HEK293 (cell line): ENCODE results near the gene AFF2.

Experiments used
- CTCF ChIA-PET: fragments of 350-600 bp; formaldehyde crosslinking; extraction: SDS; loops from one replicate; lab custom pipeline; 2021; ENCODE audit warnings: antibody characterized with exemption; lab: Yijun Ruan, JAX
- POLR2A ChIA-PET: fragments of 300-600 bp; formaldehyde crosslinking; extraction: SDS; loops from one replicate; lab custom pipeline; 2020; ENCODE audit warnings: antibody characterized with exemption, inconsistent platforms; lab: Yijun Ruan, JAX
- H3K27ac ChIP-seq: fragments of 200-500 bp; sonication (Bioruptor generic); 2 replicates; pipeline ENCODE4 v1.5.1; 2014; ENCODE audit warnings: low read depth, low read length, control low read depth, inconsistent platforms; ENCODE audit errors: extremely low read depth
- H3K36me3 ChIP-seq, 2 experiments: fragments of 200-500 bp in 1 of 2; sonication (Bioruptor generic) in 1 of 2; 1 replicate in 1 of 2; 2 replicates in 1 of 2; pipeline ENCODE4 v1.5.1; 2014 to 2017; ENCODE audit warnings: inconsistent platforms in 2 of 2, low read length in 2 of 2; ENCODE audit not compliant: control insufficient read depth in 2 of 2, insufficient read depth in 1 of 2
- H3K4me1 ChIP-seq: fragments of 200-500 bp; sonication (Bioruptor generic); 2 replicates; pipeline ENCODE4 v1.5.1; 2014; ENCODE audit warnings: mild to moderate bottlenecking, low read length, inconsistent platforms; ENCODE audit not compliant: control insufficient read depth, insufficient read depth
- H3K4me3 ChIP-seq: 2 replicates; pipeline ENCODE4 v1.5.1; 2011; ENCODE audit warnings: low read depth, mild to moderate bottlenecking, control low read depth, low read length, moderate library complexity
- H3K9me3 ChIP-seq: fragments of 200-500 bp; sonication (Bioruptor generic); 2 replicates; pipeline ENCODE4 v1.5.1; 2014; ENCODE audit warnings: low read depth, low read length, inconsistent platforms; ENCODE audit not compliant: control insufficient read depth, insufficient read depth
- REPIN1 ChIP-seq: fragments of 450-650 bp; formaldehyde crosslinking; IDR thresholded peaks from 2 replicates; pipeline ENCODE4 v1.5.1; 2017; ENCODE audit warnings: missing biosample characterization, missing genetic modification characterization, low read depth
- SP2 ChIP-seq: fragments of 450-650 bp; formaldehyde crosslinking; IDR thresholded peaks from 2 replicates; pipeline ENCODE4 v1.5.1; 2016; ENCODE audit warnings: missing biosample characterization, missing genetic modification characterization
- ZNF112 ChIP-seq: fragments of 450-650 bp; formaldehyde crosslinking; IDR thresholded peaks from 2 replicates; pipeline ENCODE4 v1.5.0; 2017; ENCODE audit warnings: missing biosample characterization, missing genetic modification characterization
- ZNF140 ChIP-seq: fragments of 450-650 bp; formaldehyde crosslinking; IDR thresholded peaks from 2 replicates; pipeline ENCODE4 v1.5.1; 2016; ENCODE audit warnings: missing biosample characterization, missing genetic modification characterization
- ZNF174 ChIP-seq: fragments of 450-650 bp; formaldehyde crosslinking; IDR thresholded peaks from 2 replicates; pipeline ENCODE4 v1.5.0; 2017; ENCODE audit warnings: missing biosample characterization, mild to moderate bottlenecking, missing genetic modification characterization
- ZNF214 ChIP-seq: fragments of 450-650 bp; formaldehyde crosslinking; IDR thresholded peaks from 2 replicates; pipeline ENCODE4 v1.5.1; 2017; ENCODE audit warnings: missing biosample characterization, mild to moderate bottlenecking, missing genetic modification characterization, borderline replicate concordance
- ZNF335 ChIP-seq: fragments of 450-650 bp; formaldehyde crosslinking; conservative IDR thresholded peaks from 2 replicates; pipeline ENCODE4 v1.5.1; 2016; ENCODE audit warnings: missing biosample characterization, missing genetic modification characterization
- ZNF521 ChIP-seq: fragments of 450-650 bp; formaldehyde crosslinking; IDR thresholded peaks from 2 replicates; pipeline ENCODE4 v1.5.1; 2017; ENCODE audit warnings: missing biosample characterization, mild to moderate bottlenecking, missing genetic modification characterization
- ZNF530 ChIP-seq: fragments of 450-650 bp; formaldehyde crosslinking; IDR thresholded peaks from 2 replicates; pipeline ENCODE4 v1.5.1; 2016; ENCODE audit warnings: low read depth, missing biosample characterization, missing genetic modification characterization
- ZNF791 ChIP-seq: fragments of 450-650 bp; formaldehyde crosslinking; IDR thresholded peaks from 2 replicates; pipeline ENCODE4 v1.5.1; 2016; ENCODE audit warnings: missing biosample characterization, missing genetic modification characterization
- TF ChIP-seq, protein P1 (sequence below): fragments of 450-650 bp; formaldehyde crosslinking; conservative IDR thresholded peaks from 2 replicates; pipeline ENCODE4 v1.5.1; 2016; ENCODE audit warnings: low read depth, missing biosample characterization, missing genetic modification characterization
- TF ChIP-seq, protein P2 (sequence below): fragments of 450-650 bp; formaldehyde crosslinking; IDR thresholded peaks from 2 replicates; pipeline ENCODE4 v1.5.1; 2016; ENCODE audit warnings: missing biosample characterization, missing genetic modification characterization
- TF ChIP-seq, protein P3 (sequence below): fragments of 450-650 bp; formaldehyde crosslinking; IDR thresholded peaks from 2 replicates; pipeline ENCODE4 v1.5.1; 2017; ENCODE audit warnings: missing biosample characterization, missing genetic modification characterization
- TF ChIP-seq, protein P4 (sequence below): fragments of 450-650 bp; formaldehyde crosslinking; IDR thresholded peaks from 2 replicates; pipeline ENCODE4 v1.5.1; 2016; ENCODE audit warnings: missing biosample characterization, missing genetic modification characterization
- TF ChIP-seq, protein P5 (sequence below): fragments of 450-650 bp; formaldehyde crosslinking; conservative IDR thresholded peaks from 2 replicates; pipeline ENCODE4 v1.5.1; 2016; ENCODE audit warnings: low read depth, missing biosample characterization, missing genetic modification characterization

Gene AFF2

DNA sequence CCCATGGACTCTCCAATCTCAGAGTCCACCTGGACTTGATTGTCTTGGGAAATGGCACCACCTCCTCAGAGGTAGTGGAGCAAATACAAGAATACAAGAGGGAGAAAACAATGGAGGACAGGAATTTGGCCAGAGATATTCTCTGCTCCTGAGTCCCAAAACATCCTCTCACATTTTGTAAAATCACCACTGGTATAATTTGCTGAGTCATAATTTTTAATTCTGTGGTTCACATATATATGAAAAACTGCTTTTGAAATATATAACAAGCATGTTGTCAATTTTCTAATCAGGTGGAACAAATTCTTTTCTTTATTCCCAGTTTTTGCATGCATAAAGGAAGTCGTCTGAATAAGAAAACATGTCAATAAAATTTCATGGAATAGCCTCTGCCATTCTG lies 356.1 kb downstream of the AFF2 start (continued):
- TF ChIP-seq, protein P1, sequence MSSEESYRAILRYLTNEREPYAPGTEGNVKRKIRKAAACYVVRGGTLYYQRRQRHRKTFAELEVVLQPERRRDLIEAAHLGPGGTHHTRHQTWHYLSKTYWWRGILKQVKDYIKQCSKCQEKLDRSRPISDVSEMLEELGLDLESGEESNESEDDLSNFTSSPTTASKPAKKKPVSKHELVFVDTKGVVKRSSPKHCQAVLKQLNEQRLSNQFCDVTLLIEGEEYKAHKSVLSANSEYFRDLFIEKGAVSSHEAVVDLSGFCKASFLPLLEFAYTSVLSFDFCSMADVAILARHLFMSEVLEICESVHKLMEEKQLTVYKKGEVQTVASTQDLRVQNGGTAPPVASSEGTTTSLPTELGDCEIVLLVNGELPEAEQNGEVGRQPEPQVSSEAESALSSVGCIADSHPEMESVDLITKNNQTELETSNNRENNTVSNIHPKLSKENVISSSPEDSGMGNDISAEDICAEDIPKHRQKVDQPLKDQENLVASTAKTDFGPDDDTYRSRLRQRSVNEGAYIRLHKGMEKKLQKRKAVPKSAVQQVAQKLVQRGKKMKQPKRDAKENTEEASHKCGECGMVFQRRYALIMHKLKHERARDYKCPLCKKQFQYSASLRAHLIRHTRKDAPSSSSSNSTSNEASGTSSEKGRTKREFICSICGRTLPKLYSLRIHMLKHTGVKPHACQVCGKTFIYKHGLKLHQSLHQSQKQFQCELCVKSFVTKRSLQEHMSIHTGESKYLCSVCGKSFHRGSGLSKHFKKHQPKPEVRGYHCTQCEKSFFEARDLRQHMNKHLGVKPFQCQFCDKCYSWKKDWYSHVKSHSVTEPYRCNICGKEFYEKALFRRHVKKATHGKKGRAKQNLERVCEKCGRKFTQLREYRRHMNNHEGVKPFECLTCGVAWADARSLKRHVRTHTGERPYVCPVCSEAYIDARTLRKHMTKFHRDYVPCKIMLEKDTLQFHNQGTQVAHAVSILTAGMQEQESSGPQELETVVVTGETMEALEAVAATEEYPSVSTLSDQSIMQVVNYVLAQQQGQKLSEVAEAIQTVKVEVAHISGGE (tag by site-specific recombination) = no peak
- no peak for TF ChIP-seq REPIN1 (tag by site-specific recombination)

DNA sequence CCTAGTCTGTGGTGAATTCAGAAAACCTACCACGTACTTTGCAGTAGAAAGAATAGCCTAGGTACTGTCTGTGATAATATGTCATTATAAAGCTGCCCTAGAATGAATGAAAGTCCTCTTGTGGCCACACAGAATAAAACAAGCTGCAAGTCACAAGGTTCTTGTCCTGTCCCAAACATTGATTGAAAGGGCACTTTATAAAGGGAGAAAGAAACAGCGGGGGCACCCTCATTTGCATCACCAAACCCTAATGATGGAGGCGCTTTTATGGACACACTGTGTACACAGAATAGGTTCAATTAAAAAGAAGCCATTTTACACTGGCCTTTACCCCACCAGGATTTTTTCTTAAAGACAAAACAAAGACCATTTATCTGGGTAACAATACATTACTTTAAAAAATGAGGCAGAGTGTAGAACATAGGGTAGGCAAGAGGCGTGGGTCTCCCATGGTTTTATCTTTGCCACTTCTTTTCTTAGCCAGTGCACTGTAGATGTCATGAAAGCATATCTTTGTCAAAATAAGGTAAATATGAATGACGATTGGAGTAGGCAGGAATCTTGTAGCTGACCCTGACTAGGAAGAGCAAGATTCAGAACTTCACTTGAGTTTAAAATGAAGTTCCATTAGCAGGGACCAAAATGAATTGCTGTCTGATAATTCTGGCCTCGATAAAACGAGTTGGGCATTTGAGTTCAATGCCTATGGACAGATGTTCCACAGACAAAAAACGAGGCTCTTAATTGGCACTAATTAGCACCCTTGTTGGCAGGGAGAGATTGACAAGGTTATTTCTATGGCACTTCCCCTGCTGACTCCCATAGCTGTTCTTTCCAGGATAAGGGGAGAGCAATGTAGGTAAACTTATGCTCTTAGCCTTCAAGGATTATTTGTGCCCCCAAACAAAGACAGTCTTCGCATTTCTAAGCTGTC lies 365.1 kb downstream of the AFF2 start:
- Histone ChIP-seq H3K4me1 (no peaks in the 10 kb centered on the region), H3K4me3 (no peak overlapping the region), H3K27ac (no peak overlapping the region), H3K36me3 (no peaks in the 10 kb centered on the region)
- POLR2A ChIA-PET = interaction anchor here (0.9 kb wide), 1 partner anchor 12 kb away, joined by 4 read pairs; no protein-coding TSS in a partner anchor
- TF ChIP-seq ZNF335 (tag by site-specific recombination) = no peak
- TF ChIP-seq, protein P2, sequence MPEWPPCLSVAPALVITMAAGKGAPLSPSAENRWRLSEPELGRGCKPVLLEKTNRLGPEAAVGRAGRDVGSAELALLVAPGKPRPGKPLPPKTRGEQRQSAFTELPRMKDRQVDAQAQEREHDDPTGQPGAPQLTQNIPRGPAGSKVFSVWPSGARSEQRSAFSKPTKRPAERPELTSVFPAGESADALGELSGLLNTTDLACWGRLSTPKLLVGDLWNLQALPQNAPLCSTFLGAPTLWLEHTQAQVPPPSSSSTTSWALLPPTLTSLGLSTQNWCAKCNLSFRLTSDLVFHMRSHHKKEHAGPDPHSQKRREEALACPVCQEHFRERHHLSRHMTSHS (tag by site-specific recombination) = no peak
- TF ChIP-seq SP2 (tag by site-specific recombination) = no peak
- no peak for TF ChIP-seq ZNF140 (tag by site-specific recombination)
- TF ChIP-seq ZNF174 (tag by site-specific recombination) = no peak
- TF ChIP-seq, all 188 proteins: peak for 0
- CTCF ChIA-PET = interaction anchor here (0.5 kb wide), 1 partner anchor 14 kb away, joined by 3 read pairs; no protein-coding TSS in a partner anchor
- H3K9me3 ChIP-seq = no peaks in the 10 kb centered on the region

DNA sequence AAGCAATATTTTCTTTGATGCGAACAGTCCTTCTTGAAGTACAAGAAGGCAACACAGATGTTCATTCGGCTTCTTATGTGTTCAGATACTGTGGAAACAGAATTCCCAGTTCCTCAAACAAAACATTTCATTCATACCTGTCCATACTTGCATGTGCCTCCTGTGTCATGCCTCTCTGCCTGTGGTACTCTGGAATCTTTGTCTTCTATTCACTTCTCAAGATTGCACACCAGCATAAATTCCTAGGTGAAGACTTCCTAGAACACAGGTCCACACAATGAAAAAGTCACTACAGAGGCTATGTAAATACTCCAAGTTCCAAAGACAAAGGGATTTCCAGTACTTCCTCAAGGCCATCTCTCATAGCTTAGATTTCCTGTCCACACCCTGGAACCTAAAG lies 367.2 kb downstream of the AFF2 start:
- no peaks in the 10 kb centered on the region for H3K36me3 ChIP-seq
- TF ChIP-seq, protein P3, sequence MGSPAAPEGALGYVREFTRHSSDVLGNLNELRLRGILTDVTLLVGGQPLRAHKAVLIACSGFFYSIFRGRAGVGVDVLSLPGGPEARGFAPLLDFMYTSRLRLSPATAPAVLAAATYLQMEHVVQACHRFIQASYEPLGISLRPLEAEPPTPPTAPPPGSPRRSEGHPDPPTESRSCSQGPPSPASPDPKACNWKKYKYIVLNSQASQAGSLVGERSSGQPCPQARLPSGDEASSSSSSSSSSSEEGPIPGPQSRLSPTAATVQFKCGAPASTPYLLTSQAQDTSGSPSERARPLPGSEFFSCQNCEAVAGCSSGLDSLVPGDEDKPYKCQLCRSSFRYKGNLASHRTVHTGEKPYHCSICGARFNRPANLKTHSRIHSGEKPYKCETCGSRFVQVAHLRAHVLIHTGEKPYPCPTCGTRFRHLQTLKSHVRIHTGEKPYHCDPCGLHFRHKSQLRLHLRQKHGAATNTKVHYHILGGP (tag by site-specific recombination) = no peak
- no peak for TF ChIP-seq ZNF791 (tag by site-specific recombination)
- TF ChIP-seq ZNF112 = no peak
- no peak for TF ChIP-seq ZNF521 (tag by site-specific recombination)
- TF ChIP-seq SP2 (tag by site-specific recombination) = no peak
- TF ChIP-seq, protein P4, sequence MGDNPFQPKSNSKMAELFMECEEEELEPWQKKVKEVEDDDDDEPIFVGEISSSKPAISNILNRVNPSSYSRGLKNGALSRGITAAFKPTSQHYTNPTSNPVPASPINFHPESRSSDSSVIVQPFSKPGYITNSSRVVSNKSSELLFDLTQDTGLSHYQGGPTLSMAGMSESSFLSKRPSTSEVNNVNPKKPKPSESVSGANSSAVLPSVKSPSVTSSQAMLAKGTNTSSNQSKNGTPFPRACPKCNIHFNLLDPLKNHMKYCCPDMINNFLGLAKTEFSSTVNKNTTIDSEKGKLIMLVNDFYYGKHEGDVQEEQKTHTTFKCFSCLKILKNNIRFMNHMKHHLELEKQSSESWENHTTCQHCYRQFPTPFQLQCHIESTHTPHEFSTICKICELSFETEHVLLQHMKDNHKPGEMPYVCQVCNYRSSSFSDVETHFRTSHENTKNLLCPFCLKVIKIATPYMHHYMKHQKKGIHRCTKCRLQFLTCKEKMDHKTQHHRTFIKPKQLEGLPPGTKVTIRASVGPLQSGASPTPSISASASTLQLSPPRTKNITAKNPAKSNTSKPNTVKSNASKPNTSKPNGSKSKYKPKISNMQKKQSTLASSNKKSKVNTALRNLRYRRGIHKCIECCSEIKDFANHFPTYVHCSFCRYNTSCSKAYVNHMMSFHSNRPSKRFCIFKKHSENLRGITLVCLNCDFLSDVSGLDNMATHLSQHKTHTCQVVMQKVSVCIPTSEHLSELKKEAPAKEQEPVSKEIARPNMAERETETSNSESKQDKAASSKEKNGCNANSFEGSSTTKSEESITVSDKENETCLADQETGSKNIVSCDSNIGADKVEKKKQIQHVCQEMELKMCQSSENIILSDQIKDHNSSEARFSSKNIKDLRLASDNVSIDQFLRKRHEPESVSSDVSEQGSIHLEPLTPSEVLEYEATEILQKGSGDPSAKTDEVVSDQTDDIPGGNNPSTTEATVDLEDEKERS (tag by site-specific recombination) = no peak
- TF ChIP-seq ZNF530 = no peak
- no peak for TF ChIP-seq ZNF214 (tag by site-specific recombination)
- TF ChIP-seq, protein P5, sequence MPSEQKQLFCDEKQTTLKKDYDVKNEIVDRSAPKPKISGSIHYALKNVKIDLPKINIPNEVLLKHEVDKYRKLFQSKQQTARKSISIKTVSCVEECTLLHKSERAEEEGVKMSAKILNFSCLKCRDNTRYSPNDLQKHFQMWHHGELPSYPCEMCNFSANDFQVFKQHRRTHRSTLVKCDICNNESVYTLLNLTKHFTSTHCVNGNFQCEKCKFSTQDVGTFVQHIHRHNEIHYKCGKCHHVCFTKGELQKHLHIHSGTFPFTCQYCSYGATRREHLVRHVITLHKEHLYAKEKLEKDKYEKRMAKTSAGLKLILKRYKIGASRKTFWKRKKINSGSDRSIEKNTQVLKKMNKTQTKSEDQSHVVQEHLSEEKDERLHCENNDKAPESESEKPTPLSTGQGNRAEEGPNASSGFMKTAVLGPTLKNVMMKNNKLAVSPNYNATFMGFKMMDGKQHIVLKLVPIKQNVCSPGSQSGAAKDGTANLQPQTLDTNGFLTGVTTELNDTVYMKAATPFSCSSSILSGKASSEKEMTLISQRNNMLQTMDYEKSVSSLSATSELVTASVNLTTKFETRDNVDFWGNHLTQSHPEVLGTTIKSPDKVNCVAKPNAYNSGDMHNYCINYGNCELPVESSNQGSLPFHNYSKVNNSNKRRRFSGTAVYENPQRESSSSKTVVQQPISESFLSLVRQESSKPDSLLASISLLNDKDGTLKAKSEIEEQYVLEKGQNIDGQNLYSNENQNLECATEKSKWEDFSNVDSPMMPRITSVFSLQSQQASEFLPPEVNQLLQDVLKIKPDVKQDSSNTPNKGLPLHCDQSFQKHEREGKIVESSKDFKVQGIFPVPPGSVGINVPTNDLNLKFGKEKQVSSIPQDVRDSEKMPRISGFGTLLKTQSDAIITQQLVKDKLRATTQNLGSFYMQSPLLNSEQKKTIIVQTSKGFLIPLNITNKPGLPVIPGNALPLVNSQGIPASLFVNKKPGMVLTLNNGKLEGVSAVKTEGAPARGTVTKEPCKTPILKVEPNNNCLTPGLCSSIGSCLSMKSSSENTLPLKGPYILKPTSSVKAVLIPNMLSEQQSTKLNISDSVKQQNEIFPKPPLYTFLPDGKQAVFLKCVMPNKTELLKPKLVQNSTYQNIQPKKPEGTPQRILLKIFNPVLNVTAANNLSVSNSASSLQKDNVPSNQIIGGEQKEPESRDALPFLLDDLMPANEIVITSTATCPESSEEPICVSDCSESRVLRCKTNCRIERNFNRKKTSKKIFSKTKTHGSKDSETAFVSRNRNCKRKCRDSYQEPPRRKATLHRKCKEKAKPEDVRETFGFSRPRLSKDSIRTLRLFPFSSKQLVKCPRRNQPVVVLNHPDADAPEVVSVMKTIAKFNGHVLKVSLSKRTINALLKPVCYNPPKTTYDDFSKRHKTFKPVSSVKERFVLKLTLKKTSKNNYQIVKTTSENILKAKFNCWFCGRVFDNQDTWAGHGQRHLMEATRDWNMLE = no peak
- TF ChIP-seq REPIN1 (tag by site-specific recombination) = no peak
- TF ChIP-seq, all 188 proteins: peak for 0
- no peaks in the 10 kb centered on the region for H3K4me1 ChIP-seq
- no peaks in the 10 kb centered on the region for H3K9me3 ChIP-seq
- CTCF ChIA-PET = no interaction called here
- POLR2A ChIA-PET = no interaction called here
- H3K27ac ChIP-seq = no peak overlapping the region
- no peak overlapping the region for H3K4me3 ChIP-seq
